ENCODE measurements around the gene FAU.
"Not testable (repeated sequence)": the region's sequence is repeated elsewhere in the genome, so short reads cannot be mapped to it uniquely, and the experiment has no call there.

The FAU gene

DNA sequence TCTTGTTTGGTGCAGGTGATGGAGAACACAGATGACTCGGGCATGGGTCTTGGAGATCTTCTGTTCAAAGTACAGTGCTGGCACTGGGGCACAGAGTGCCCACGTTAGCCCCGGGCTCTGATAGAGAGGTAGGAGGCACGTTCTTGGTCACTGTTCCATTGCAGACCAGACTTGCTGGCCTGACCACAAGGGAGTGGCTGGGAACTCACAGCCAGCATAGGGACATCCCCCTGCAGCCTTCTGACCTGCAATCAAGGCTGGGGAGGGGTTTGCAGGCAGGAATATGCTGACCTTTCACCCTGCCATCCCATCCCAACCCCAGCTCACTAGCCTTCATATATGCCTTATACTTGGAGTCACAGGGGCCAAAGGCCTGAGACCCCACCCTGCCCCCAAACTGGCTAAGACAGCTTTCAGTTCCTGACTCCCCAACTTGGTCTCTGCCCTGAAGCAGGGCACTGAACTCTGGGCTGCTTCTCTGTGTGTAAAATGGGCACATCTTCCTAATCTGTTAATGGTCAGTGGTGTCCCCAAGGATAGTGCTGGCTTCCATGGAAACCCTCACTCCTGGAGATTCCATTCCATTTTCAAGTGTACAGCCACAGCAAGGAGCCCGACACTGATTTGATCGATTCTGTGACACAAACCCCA, 4.8 kb upstream of the FAU start:
- no peak for DNase-seq (ENCODE audit: extremely low read depth, low read depth)
- no peak for TF ChIP-seq CTCF (IDR thresholded peaks at IDR 0.05; ENCODE audit: low read depth, low read length)

- no peak for TF ChIP-seq CTCF (IDR thresholded peaks at IDR 0.05; ENCODE audit: low read depth, low read length)
- no peak for DNase-seq (ENCODE audit: extremely low read depth, low read depth)
Measured at GRCh38 chr11:65125197-65126056, 3.5 kb upstream of the FAU start.

DNA sequence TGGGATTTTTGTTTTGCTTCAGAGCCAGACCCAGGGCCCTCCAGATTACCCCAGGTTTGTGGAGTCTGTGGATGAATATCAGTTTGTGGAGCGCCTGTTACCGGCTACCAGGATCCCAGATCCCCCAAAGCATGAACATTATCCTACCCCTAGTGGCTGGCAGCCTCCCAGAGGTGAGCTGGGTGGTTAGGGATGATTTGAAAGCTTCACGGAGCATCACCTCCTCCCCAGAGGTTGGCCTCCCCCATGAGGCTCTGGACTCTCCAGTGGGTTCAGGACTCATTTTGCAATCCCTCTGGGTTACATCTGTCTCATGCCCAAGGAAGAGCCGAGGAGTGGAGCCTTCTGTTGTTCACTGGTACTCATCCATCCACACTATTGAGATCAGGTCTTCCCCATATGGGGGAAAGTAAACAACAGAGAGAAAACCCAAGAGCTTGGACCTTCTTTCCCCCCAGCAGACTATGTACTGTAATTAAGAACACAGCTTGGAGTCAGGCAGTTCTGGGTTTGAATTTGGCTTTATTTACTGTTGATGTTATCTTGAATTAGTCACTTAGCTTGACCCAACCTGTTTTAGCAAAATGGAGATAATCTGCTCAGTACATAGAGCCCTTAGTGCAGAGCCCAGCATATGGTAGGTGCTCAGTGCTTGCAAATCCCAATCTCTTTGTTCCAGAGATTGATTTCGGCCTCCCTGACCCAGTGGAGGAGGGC, 2.7 kb upstream of the FAU start:
- no peak for DNase-seq (ENCODE audit: extremely low read depth, low read depth)
- no peak for TF ChIP-seq CTCF (IDR thresholded peaks at IDR 0.05; ENCODE audit: low read depth, low read length)

- TF ChIP-seq CTCF (IDR thresholded peaks at IDR 0.05; ENCODE audit: low read depth, low read length), result no peak
- no peak for DNase-seq (ENCODE audit: extremely low read depth, low read depth)
Measured at GRCh38 chr11:65121447-65121864, 478 bp downstream of the FAU start.

DNA sequence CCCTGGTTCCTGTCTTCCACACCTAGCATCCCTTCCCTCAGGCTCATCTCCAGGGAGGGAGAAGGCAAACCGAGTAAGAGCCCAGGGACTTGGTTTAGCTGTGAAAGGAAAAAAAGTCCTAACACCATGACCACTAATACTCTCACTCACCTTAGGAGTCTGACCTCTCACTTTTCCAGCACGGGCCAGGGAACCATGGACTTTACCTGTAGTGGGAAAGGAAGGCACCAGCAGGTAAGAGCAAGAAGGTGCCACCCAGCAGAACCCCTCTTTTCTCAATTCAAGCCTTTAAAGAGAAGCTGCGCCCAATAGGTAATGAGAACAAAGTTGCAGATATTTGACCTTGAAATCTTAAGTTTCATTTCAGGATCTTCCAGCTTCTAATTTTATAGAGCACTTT, 1.1 kb downstream of the FAU start:
- no peak for TF ChIP-seq CTCF (IDR thresholded peaks at IDR 0.05; ENCODE audit: low read depth, low read length)
- DNase-seq (ENCODE audit: extremely low read depth, low read depth), result no peak

DNA sequence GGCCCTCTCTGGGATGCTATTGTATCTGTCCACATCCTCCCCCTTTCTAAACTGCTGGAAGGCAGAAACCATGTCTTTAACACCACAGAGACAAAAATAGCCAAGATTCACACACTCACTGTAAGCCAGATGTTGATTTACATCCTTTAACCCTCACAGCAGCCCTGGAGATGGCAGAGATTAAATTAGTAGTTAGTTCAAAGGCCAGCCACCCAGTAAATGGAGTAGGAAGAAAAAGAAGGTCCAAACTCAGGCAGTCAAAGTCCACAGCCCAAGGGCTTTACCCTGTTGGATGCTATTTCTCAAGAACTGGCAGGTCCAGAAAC, 2.3 kb downstream of the FAU start:
- DNase-seq (ENCODE audit: extremely low read depth, low read depth), result no peak

DNA sequence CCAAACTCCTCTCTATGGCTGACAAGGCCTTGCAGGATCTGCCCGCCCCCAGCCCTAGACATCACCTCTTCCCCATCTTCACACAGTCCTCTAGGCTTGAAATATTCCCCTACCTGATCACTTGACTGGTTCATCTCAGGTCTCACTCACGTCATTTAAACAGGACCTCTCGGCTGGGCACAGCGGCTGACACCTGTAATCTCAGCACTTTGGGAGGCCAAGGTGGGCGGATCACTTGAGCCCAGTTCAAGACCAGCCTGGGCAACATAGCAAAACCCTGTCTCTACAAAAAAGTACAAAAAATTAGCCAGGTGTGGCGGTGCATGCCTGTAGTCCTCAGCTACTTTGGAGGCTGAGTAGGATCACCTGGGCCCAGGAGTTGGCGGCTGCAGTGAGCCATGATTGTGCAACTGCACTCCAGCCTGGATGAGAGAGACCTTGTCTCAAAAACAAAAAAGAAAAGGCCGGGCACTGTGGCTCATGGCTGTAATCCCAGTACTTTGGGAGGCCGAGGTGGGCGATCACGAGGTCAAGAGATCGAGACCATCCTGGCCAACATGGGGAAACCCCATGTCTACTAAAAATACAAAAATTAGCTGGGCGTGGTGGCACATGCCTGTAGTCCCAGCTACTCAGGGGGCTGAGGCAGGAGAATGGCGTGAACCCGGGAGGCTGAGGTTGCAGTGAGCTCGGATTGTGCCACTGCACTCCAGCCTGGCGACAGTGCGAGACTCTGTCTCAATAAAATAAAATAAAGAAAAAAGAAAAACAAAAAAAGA, 2.9 kb downstream of the FAU start:
- DNase-seq (ENCODE audit: extremely low read depth, low read depth), result not testable (repeated sequence)

More for the DNA sequence above, 2.3 kb downstream of the FAU start:
- TF ChIP-seq CTCF (IDR thresholded peaks at IDR 0.05; ENCODE audit: low read depth, low read length), result no peak

Measured in AG09319 (cell line).